Measurements from ENCODE around the gene LRP6. TPM values are rescaled to one million over a fixed set of nuclear protein-coding genes. Genes with fewer than 3 reads are reported as not detected.
"Not testable (repeated sequence)": the region's sequence is repeated elsewhere in the genome, so short reads cannot be mapped to it uniquely, and the experiment has no call there.

LRP6 gene
- polyA plus RNA-seq, 1 donor: 25.2 TPM

DNA sequence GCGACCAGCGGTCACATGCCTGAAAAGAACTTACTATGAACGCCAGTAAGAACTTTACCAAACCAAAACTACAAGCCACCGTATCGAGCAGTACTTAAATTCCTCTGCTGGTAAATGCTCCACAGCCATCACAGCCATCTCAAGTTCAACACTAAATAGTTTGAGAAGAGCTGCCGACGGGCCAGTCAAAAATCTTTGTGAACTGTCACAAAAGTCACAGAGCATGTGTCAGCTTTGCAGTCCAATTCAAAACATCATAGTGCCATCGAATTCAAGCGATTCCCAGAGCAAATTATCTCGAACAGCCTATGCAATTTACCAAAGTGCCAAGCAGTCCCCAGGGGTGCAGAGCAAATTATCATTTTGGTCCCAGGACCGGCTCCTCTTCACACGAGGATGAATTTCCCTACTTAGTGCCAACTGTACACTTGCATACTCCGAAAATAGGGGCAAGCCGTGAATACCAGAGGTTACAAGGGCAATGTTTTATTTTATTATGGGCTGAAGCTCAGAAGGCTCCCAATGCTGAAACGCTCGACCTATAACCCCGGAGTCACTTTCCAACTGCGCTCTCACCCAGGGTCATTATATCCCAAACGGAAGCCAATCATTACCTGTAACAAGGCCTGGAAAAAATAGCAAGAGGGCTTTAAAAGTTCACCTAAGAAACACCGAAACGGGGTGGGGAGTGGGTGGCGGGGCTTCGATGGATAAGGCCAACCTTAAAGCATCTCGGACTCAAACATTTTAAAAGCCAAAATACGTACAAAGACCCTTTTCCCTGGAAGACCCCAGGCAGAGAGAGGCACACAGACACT, 1.1 kb downstream of the LRP6 start:
- WGBS (ENCODE audit: insufficient coverage, low lambda C conversion rate): no CpG with 5 or more reads among the region's 25 CpGs
- no peaks in the 10 kb centered on the region for H3K27me3 ChIP-seq (ENCODE audit: control insufficient read depth, insufficient read depth, low read length)
- H3K9me3 ChIP-seq (ENCODE audit: control insufficient read depth, low read depth, low read length): no peaks in the 10 kb centered on the region
- no peaks in the 10 kb centered on the region for H3K36me3 ChIP-seq (ENCODE audit: control insufficient read depth, insufficient read depth, low read length)
- no peaks in the 10 kb centered on the region for H3K4me1 ChIP-seq (ENCODE audit: control insufficient read depth, insufficient read depth, low read length)
- peak overlapping the region; percentile 97 for H3K4me3 ChIP-seq (ENCODE audit: low read length)
- peak in 1 of 2 donors; percentile 57 for DNase-seq
- peak overlapping the region; percentile 99 for H3K27ac ChIP-seq (ENCODE audit: low read length)

DNA sequence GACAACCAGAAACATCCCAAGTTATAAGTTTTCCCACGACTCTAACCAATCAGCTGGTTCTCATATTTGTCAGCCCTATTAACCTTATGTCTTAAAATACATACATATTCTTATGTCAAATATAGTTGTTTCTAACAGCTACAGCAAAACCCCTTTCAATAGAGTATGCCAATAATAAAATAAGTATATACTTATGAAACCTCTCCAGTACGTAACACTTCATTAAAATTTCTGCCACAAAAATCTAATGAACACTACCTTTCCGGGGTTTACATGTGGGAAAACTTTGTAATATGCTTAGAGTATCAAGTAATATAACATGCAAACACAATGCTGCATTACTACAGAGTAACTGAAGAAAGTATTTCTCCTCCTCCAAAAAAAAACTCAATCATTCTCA, 1.8 kb downstream of the LRP6 start:
- 57% methylated on average over 2 of the region's 3 CpGs for WGBS (ENCODE audit: insufficient coverage, low lambda C conversion rate)
- Histone ChIP-seq H3K36me3 (ENCODE audit: control insufficient read depth, insufficient read depth, low read length) (no peaks in the 10 kb centered on the region), H3K9me3 (ENCODE audit: control insufficient read depth, low read depth, low read length) (no peaks in the 10 kb centered on the region), H3K4me1 (ENCODE audit: control insufficient read depth, insufficient read depth, low read length) (no peaks in the 10 kb centered on the region), H3K27me3 (ENCODE audit: control insufficient read depth, insufficient read depth, low read length) (no peaks in the 10 kb centered on the region), H3K4me3 (ENCODE audit: low read length) (peak overlapping the region; percentile 97), H3K27ac (ENCODE audit: low read length) (no peak overlapping the region)
- no peak for DNase-seq

DNA sequence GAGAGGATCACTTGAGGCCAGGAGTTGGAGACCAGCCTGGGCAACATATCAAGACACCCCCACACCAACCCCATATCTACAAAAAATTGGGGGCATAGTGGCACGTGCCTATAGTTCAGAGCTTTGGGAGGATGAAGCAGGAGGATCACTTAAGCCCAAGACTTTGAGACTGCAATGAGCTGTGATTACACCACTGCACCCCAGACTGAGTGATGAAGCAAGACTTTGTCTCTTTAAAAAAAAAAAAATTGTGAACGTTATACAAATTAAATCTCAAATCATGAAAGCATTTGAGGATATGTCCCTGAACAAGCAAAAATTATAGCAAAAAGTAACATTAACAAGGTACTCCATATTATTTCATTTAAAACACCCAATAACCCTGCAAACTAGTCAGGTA, 2.9 kb downstream of the LRP6 start:
- Histone ChIP-seq H3K4me1 (ENCODE audit: control insufficient read depth, insufficient read depth, low read length) (no peaks in the 10 kb centered on the region), H3K27ac (ENCODE audit: low read length) (no peak overlapping the region), H3K27me3 (ENCODE audit: control insufficient read depth, insufficient read depth, low read length) (no peaks in the 10 kb centered on the region), H3K36me3 (ENCODE audit: control insufficient read depth, insufficient read depth, low read length) (no peaks in the 10 kb centered on the region), H3K9me3 (ENCODE audit: control insufficient read depth, low read depth, low read length) (no peaks in the 10 kb centered on the region), H3K4me3 (ENCODE audit: low read length) (no peak overlapping the region)
- no CpG with 5 or more reads among the region's 2 CpGs for WGBS (ENCODE audit: insufficient coverage, low lambda C conversion rate)
- no peak for DNase-seq

DNA sequence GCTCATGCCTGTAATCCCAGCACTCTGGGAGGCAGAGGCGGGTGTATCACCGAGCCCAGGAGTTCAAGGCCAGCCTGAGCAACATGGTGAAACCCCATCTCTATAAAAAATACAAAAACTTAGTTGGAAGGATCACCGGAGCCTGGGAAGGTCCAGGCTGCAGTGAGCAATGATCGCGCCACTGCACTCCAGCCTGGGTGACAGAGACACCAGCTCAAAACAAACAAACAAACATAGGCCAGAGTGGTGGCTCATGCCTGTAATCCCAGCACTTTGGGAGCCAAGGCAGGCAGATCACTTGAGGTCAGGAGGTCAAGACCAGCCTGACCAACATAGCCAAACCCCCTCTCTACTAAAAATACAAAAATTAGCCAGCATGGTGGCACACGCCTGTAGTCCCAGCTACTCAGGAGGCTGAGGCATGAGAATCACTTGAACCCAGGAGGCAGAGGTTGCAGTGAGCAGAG, 10.5 kb downstream of the LRP6 start:
- not testable (repeated sequence) for H3K4me3 ChIP-seq (ENCODE audit: low read length); H3K27me3 ChIP-seq (ENCODE audit: control insufficient read depth, insufficient read depth, low read length); H3K36me3 ChIP-seq (ENCODE audit: control insufficient read depth, insufficient read depth, low read length); H3K9me3 ChIP-seq (ENCODE audit: control insufficient read depth, low read depth, low read length); H3K4me1 ChIP-seq (ENCODE audit: control insufficient read depth, insufficient read depth, low read length); H3K27ac ChIP-seq (ENCODE audit: low read length); DNase-seq
- no CpG with 5 or more reads among the region's 6 CpGs for WGBS (ENCODE audit: insufficient coverage, low lambda C conversion rate)

DNA sequence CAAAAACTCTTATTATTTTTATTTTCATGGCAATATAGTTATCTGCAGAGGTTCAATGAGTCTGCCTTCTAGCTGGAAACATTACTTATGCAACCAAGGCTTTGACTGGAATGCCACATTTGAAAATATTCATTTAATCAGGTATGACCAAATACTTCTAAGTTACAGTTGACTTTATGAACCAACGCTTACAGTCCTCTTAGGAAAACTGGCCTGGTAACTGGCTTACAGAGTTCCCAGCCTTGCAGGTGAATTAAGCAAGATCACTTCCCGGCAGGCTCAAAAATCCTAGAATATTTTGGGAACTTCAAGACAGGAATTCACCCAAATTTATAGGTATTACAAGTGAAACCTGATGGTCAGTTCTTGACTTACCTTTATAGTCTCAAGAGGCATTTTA, 12.3 kb downstream of the LRP6 start:
- no peaks in the 10 kb centered on the region for H3K27me3 ChIP-seq (ENCODE audit: control insufficient read depth, insufficient read depth, low read length)
- no peak for DNase-seq
- no peak overlapping the region for H3K27ac ChIP-seq (ENCODE audit: low read length)
- H3K4me1 ChIP-seq (ENCODE audit: control insufficient read depth, insufficient read depth, low read length): no peaks in the 10 kb centered on the region
- H3K36me3 ChIP-seq (ENCODE audit: control insufficient read depth, insufficient read depth, low read length): no peaks in the 10 kb centered on the region
- H3K9me3 ChIP-seq (ENCODE audit: control insufficient read depth, low read depth, low read length): no peaks in the 10 kb centered on the region
- WGBS (ENCODE audit: insufficient coverage, low lambda C conversion rate): no CpG with 5 or more reads among the region's 2 CpGs
- no peak overlapping the region for H3K4me3 ChIP-seq (ENCODE audit: low read length)

DNA sequence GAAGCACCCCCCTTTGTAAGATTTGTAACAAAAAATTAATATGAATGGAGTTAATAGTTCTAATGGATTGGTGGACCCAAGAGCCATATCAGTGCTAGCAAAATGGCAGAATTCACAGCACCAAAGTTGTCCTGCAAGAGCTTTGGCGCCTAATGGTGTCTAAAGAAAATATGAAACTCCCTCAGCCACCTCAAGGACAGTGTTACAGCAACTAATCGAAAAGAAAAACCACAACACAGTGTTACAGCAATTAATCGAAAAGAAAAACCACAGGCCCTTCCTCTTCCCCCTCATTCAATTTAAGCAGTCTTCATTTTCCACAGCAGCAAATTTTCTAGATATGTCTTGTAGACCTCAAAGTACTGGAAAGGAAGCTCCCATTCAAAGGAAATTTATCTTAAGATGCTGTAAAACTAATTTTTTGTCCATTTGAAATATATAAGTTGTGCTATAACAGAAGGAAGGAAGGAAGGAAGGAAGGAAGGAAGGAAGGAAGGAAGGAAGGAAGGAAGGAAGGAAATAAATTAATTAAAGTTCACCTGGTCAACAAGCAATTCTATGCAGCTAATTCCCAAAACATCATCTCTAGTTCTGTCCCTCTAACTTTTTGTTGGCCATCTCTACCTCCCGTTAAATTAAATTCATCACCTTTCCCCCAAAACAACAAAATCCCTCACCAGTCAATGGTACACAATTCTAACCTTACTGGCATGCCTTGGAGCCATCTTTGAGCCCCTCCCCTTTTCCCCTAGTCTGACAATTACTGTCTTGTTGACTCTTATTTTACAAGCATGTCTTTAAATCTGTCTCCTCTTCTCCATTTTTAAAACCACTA, 17.4 kb downstream of the LRP6 start:
- peaks cover under 1% of the 10 kb centered on the region for H3K36me3 ChIP-seq (ENCODE audit: control insufficient read depth, insufficient read depth, low read length)
- no peak overlapping the region for H3K4me3 ChIP-seq (ENCODE audit: low read length)
- H3K4me1 ChIP-seq (ENCODE audit: control insufficient read depth, insufficient read depth, low read length): no peaks in the 10 kb centered on the region
- H3K27me3 ChIP-seq (ENCODE audit: control insufficient read depth, insufficient read depth, low read length): no peaks in the 10 kb centered on the region
- no peak for DNase-seq
- H3K27ac ChIP-seq (ENCODE audit: low read length): no peak overlapping the region
- WGBS (ENCODE audit: insufficient coverage, low lambda C conversion rate): 93% methylated on average over 3 of the region's 4 CpGs
- no peaks in the 10 kb centered on the region for H3K9me3 ChIP-seq (ENCODE audit: control insufficient read depth, low read depth, low read length)

DNA sequence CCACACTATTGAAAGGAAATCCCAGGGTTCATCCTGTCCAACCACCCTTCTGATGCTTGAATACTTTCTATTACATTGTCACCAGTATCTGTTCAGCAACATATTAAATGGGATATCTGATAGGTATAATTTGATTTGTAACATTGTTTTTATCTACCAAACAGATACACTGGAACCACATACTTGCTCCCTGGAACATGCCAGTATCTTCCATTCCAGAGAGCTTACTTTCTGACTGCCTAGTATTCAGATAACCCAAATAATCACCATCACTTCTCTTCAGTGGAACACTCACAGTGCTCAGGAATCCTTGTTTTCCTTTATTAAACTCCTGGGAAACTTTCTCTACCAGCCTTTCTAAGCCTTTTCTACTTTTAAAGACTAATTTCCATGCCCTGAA, 19.3 kb downstream of the LRP6 start:
- Histone ChIP-seq H3K36me3 (ENCODE audit: control insufficient read depth, insufficient read depth, low read length) (peaks cover 9% of the 10 kb centered on the region), H3K9me3 (ENCODE audit: control insufficient read depth, low read depth, low read length) (no peaks in the 10 kb centered on the region), H3K27me3 (ENCODE audit: control insufficient read depth, insufficient read depth, low read length) (no peaks in the 10 kb centered on the region), H3K4me3 (ENCODE audit: low read length) (no peak overlapping the region), H3K4me1 (ENCODE audit: control insufficient read depth, insufficient read depth, low read length) (no peaks in the 10 kb centered on the region), H3K27ac (ENCODE audit: low read length) (no peak overlapping the region)
- DNase-seq: no peak

DNA sequence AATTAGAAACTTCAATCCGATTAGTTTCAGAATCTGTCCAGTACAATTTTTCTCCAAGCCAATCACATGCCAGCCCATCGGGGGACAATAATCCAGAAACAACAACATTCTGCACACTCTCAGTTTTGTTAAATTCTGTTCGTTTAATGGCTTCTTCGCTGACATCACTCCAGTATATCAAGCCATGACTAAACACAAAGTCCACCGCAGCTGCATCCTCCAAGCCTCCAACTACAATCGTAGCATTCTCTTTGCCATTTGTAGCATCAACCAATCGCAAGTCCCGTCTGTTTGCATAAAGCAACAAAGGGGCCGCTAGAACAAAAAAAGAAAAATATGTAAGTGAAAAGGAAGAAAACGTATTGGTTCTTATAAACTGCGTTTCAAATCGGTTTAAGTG, 22.5 kb downstream of the LRP6 start:
- WGBS (ENCODE audit: insufficient coverage, low lambda C conversion rate): 96% methylated on average over 5 of the region's 12 CpGs
- Histone ChIP-seq H3K9me3 (ENCODE audit: control insufficient read depth, low read depth, low read length) (no peaks in the 10 kb centered on the region), H3K36me3 (ENCODE audit: control insufficient read depth, insufficient read depth, low read length) (peaks cover 9% of the 10 kb centered on the region), H3K27ac (ENCODE audit: low read length) (no peak overlapping the region), H3K4me1 (ENCODE audit: control insufficient read depth, insufficient read depth, low read length) (no peaks in the 10 kb centered on the region), H3K27me3 (ENCODE audit: control insufficient read depth, insufficient read depth, low read length) (no peaks in the 10 kb centered on the region), H3K4me3 (ENCODE audit: low read length) (no peak overlapping the region)
- no peak for DNase-seq

DNA sequence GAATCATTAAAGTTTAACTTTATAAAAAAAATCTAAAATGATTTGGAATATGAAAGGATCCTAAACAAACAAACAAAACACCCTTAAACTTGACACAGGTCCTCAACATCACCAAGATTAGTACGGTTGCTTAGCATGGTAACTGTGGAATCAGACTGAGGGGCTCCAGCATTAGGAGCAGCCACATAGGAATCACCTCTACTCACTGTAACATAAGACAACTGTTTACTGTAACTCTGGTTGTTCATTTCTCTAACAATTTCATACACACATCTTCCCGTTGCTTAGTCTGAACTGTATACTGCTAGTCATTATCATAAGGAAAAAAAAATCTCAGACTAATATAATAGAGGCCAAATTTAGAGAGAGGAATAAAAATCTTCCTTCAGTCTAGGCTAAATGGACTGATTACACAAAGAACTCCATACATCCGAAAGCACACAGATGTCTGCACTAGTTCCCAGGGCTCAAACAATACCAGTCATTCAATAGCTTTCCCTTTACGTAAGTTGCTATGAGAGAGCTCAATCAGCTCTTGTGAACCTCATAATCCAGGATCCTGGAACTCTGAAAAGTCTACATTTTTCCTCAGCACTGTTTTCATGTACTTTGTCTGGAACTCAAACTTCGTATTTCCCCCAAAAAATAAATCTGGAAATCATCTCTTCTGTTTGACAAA, 26.0 kb downstream of the LRP6 start:
- Histone ChIP-seq H3K4me3 (ENCODE audit: low read length) (no peak overlapping the region), H3K27ac (ENCODE audit: low read length) (no peak overlapping the region), H3K36me3 (ENCODE audit: control insufficient read depth, insufficient read depth, low read length) (peaks cover 9% of the 10 kb centered on the region), H3K27me3 (ENCODE audit: control insufficient read depth, insufficient read depth, low read length) (no peaks in the 10 kb centered on the region), H3K9me3 (ENCODE audit: control insufficient read depth, low read depth, low read length) (peaks cover 3% of the 10 kb centered on the region), H3K4me1 (ENCODE audit: control insufficient read depth, insufficient read depth, low read length) (no peaks in the 10 kb centered on the region)
- no peak for DNase-seq
- 69% methylated on average over 2 of the region's 5 CpGs for WGBS (ENCODE audit: insufficient coverage, low lambda C conversion rate)

DNA sequence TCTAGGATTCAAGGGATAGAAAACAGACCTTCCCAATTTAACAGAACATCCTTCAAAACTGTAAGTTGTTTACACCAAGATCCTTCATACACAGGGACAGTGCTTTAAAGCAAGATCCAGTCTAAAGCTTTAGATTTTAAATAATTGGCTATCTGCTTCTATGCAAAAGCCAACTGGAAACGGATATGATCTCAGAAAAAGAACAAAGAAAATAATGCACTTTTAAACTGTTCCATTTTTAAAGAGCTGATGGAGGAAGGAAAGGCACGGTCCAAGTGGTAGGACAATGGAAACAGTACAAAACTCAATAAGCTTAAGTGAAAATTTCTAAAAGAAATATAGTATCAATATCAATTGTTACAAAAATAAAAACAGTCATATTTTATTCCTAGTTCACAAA, 27.7 kb downstream of the LRP6 start:
- peaks cover 4% of the 10 kb centered on the region for H3K9me3 ChIP-seq (ENCODE audit: control insufficient read depth, low read depth, low read length)
- no peak overlapping the region for H3K27ac ChIP-seq (ENCODE audit: low read length)
- no peaks in the 10 kb centered on the region for H3K27me3 ChIP-seq (ENCODE audit: control insufficient read depth, insufficient read depth, low read length)
- peaks cover 6% of the 10 kb centered on the region for H3K36me3 ChIP-seq (ENCODE audit: control insufficient read depth, insufficient read depth, low read length)
- no peak for DNase-seq
- WGBS (ENCODE audit: insufficient coverage, low lambda C conversion rate): 89% methylated on average over 2 of the region's 2 CpGs
- H3K4me1 ChIP-seq (ENCODE audit: control insufficient read depth, insufficient read depth, low read length): no peaks in the 10 kb centered on the region
- no peak overlapping the region for H3K4me3 ChIP-seq (ENCODE audit: low read length)
